Inflammatory macrophage treated with lipopolysaccharide for 4 hours (primary cell): ENCODE results near the gene KCNH2.

Experiments used
- DNase-seq: peaks from one replicate; pipeline ENCODE4 v3.0.0-alpha.2; 2020

KCNH2 gene

GRCh38 chr7:150946421-150947240 is 31.5 kb downstream of the KCNH2 start:
- DNase-seq, result no peak

GRCh38 chr7:150945853-150946420 is 32.2 kb downstream of the KCNH2 start:
- no peak for DNase-seq

GRCh38 chr7:150945171-150945852 is 32.8 kb downstream of the KCNH2 start:
- DNase-seq, result no peak

- DNase-seq, result no peak
These were observed 33.8 kb downstream of the KCNH2 start for GRCh38 chr7:150944066-150945042.

- DNase-seq, result no peak
These were observed 34.7 kb downstream of the KCNH2 start for GRCh38 chr7:150943453-150943814.

- no peak for DNase-seq
These were observed 35.3 kb downstream of the KCNH2 start for GRCh38 chr7:150942591-150943452.

GRCh38 chr7:150942001-150942590 is 36.0 kb downstream of the KCNH2 start:
- DNase-seq, result no peak

- DNase-seq, result no peak
These were observed 36.6 kb downstream of the KCNH2 start for GRCh38 chr7:150941351-150942000.

GRCh38 chr7:150940431-150941102 is 37.6 kb downstream of the KCNH2 start:
- no peak for DNase-seq

- no peak for DNase-seq
These were observed 38.7 kb downstream of the KCNH2 start for GRCh38 chr7:150939466-150939865.

GRCh38 chr7:150939052-150939451 is 39.1 kb downstream of the KCNH2 start:
- no peak for DNase-seq

- no peak for DNase-seq
These were observed 39.6 kb downstream of the KCNH2 start for GRCh38 chr7:150938566-150938965.

- DNase-seq, result no peak
These were observed 40.1 kb downstream of the KCNH2 start for GRCh38 chr7:150937848-150938561.

- no peak for DNase-seq
These were observed 42.1 kb downstream of the KCNH2 start for GRCh38 chr7:150936018-150936417.

GRCh38 chr7:150935149-150935548 is 43.0 kb downstream of the KCNH2 start:
- no peak for DNase-seq

GRCh38 chr7:150934045-150934766 is 43.9 kb downstream of the KCNH2 start:
- DNase-seq, result no peak

GRCh38 chr7:150931199-150931869 is 46.8 kb downstream of the KCNH2 start:
- DNase-seq, result no peak

- DNase-seq, result no peak
These were observed 49.6 kb downstream of the KCNH2 start for GRCh38 chr7:150928541-150928940.
